H1 (cell line): ENCODE data around the gene CUX1. TPM values are rescaled to one million over a fixed set of nuclear protein-coding genes. Genes with fewer than 3 reads are reported as not detected.

ENCODE experiments used
- CTCF ChIA-PET: fragments of 300-600 bp; sonication (Branson Sonifier 250); formaldehyde crosslinking; loops from one replicate; lab custom pipeline; 2021; ENCODE audit not compliant: partially characterized antibody; lab: Charles Lee
- POLR2A ChIA-PET: fragments of 300-600 bp; sonication (Branson Sonifier 250); formaldehyde crosslinking; loops from one replicate; lab custom pipeline; 2021; ENCODE audit warnings: inconsistent platforms; ENCODE audit not compliant: partially characterized antibody; lab: Charles Lee
- DNase-seq, 2 experiments: peaks; one replicate each; pipeline versions ENCODE4 v3.0.0 to v3.0.0-alpha.2; 2010 to 2022; ENCODE audit warnings: low spot score in 2 of 2, low read depth in 1 of 2, mixed read lengths in 1 of 2
- FAIRE-seq: peaks from 2 replicates; lab custom pipeline; 2011; peaks lifted over from hg19 to GRCh38; lab: Jason Lieb, UNC
- H2AFZ ChIP-seq: 2 replicates; pipeline ENCODE4 v1.8.1; 2012; ENCODE audit warnings: low read length, inconsistent platforms
- H2AK5ac ChIP-seq: 2 replicates; pipeline ENCODE4 v1.6.1; 2013; ENCODE audit warnings: low read depth, low read length
- H2BK120ac ChIP-seq: replicated peaks from 2 replicates; pipeline ENCODE3; 2013; ENCODE audit warnings: low read depth, low read length, inconsistent platforms
- H2BK12ac ChIP-seq: 2 replicates; pipeline ENCODE4 v1.6.1; 2013; ENCODE audit warnings: low read depth, low read length
- H2BK15ac ChIP-seq: 2 replicates; pipeline ENCODE4 v1.6.1; 2013; ENCODE audit warnings: low read length
- H2BK20ac ChIP-seq: 2 replicates; pipeline ENCODE4 v1.6.1; 2013; ENCODE audit warnings: low read length
- H2BK5ac ChIP-seq: 2 replicates; pipeline ENCODE4 v1.6.1; 2013; ENCODE audit warnings: low read depth, low read length
- H3K14ac ChIP-seq: 2 replicates; pipeline ENCODE4 v1.6.1; 2013; ENCODE audit warnings: inconsistent platforms; ENCODE audit not compliant: insufficient read length
- H3K18ac ChIP-seq: 2 replicates; pipeline ENCODE4 v1.6.1; 2013; ENCODE audit warnings: low read length; ENCODE audit errors: extremely low read depth
- H3K23ac ChIP-seq: 2 replicates; pipeline ENCODE4 v1.6.1; 2013; ENCODE audit warnings: inconsistent platforms; ENCODE audit not compliant: insufficient read length
- H3K23me2 ChIP-seq: 2 replicates; pipeline ENCODE4 v1.6.1; 2013; ENCODE audit warnings: low read depth, low read length
- H3K27ac ChIP-seq: 2 replicates; pipeline ENCODE4 v1.6.1; 2011; ENCODE audit warnings: low read depth, low read length, inconsistent platforms
- H3K27me3 ChIP-seq, 4 experiments: replicated peaks in 1 of 4; 1 replicate in 1 of 4; 2 replicates in 3 of 4; pipeline versions ENCODE4 v1.6.1 to v1.8.1; 2011 to 2013; ENCODE audit warnings: low read length in 3 of 4, mild to moderate bottlenecking in 3 of 4, inconsistent platforms in 2 of 4, mixed read lengths in 2 of 4, moderate library complexity in 1 of 4; ENCODE audit not compliant: control insufficient read depth in 3 of 4, insufficient read depth in 3 of 4; ENCODE audit errors: extremely low read depth in 1 of 4
- H3K36me3 ChIP-seq, 4 experiments: 2 replicates each; pipeline versions ENCODE4 v1.6.1 to v1.8.1; 2011 to 2013; ENCODE audit warnings: mild to moderate bottlenecking in 4 of 4, low read length in 3 of 4, moderate library complexity in 2 of 4, control low read depth in 1 of 4, inconsistent platforms in 1 of 4; ENCODE audit not compliant: insufficient read depth in 4 of 4, control insufficient read depth in 2 of 4
- H3K4ac ChIP-seq: replicated peaks from 2 replicates; pipeline ENCODE3; 2013; ENCODE audit warnings: low read length, low read depth, mixed read lengths, inconsistent platforms; ENCODE audit not compliant: insufficient read length
- H3K4me1 ChIP-seq, 4 experiments: replicated peaks in 1 of 4; 1 replicate in 1 of 4; 2 replicates in 3 of 4; pipeline versions ENCODE4 v1.6.1 to v1.8.1; 2011 to 2013; ENCODE audit warnings: low read length in 3 of 4, inconsistent platforms in 2 of 4, mixed read lengths in 1 of 4; ENCODE audit not compliant: insufficient read depth in 4 of 4, control insufficient read depth in 3 of 4
- H3K4me2 ChIP-seq, 2 experiments: 2 replicates each; pipeline versions ENCODE4 v1.6.1 to v1.8.1; 2011 to 2013; ENCODE audit warnings: low read depth in 2 of 2, low read length in 2 of 2, control low read depth in 1 of 2, inconsistent platforms in 1 of 2, mild to moderate bottlenecking in 1 of 2; ENCODE audit not compliant: insufficient read depth in 1 of 2
- H3K4me3 ChIP-seq, 4 experiments: fragments of 200-600, 300-600 bp in 1 of 4; sonication (generic), shearing (Covaris generic), sonication (Bioruptor Twin) in 1 of 4; 2 replicates each; pipeline versions ENCODE4 v1.5.1 to v1.8.1; 2011 to 2016; ENCODE audit warnings: low read length in 4 of 4, low read depth in 3 of 4, control low read depth in 2 of 4, inconsistent platforms in 2 of 4, mild to moderate bottlenecking in 2 of 4, mixed read lengths in 1 of 4, moderate library complexity in 1 of 4; ENCODE audit not compliant: insufficient read depth in 2 of 4; ENCODE audit errors: extremely low read depth in 1 of 4
- H3K56ac ChIP-seq: replicated peaks from 2 replicates; pipeline ENCODE3; 2013; ENCODE audit warnings: low read depth, mild to moderate bottlenecking, mixed read lengths, low read length, inconsistent platforms; ENCODE audit not compliant: insufficient read length
- H3K79me1 ChIP-seq: 2 replicates; pipeline ENCODE4 v1.6.1; 2013; ENCODE audit warnings: low read depth, low read length, control low read depth
- H3K79me2 ChIP-seq, 2 experiments: 2 replicates each; pipeline versions ENCODE4 v1.6.1 to v1.8.1; 2012 to 2013; ENCODE audit warnings: low read length in 2 of 2, mild to moderate bottlenecking in 2 of 2, inconsistent platforms in 1 of 2; ENCODE audit not compliant: insufficient read depth in 2 of 2, control insufficient read depth in 1 of 2
- H3K9ac ChIP-seq, 4 experiments: replicated peaks in 1 of 4; 1 replicate in 1 of 4; 2 replicates in 3 of 4; pipeline versions ENCODE4 v1.6.1 to v1.8.1; 2011 to 2013; ENCODE audit warnings: low read depth in 3 of 4, low read length in 3 of 4, control low read depth in 2 of 4, mild to moderate bottlenecking in 2 of 4, moderate library complexity in 2 of 4, inconsistent platforms in 1 of 4; ENCODE audit errors: extremely low read depth in 1 of 4
- H3K9me3 ChIP-seq, 2 experiments: 2 replicates each; pipeline versions ENCODE4 v1.6.1 to v1.8.1; 2012 to 2013; ENCODE audit warnings: mild to moderate bottlenecking in 2 of 2, moderate library complexity in 2 of 2, control low read depth in 1 of 2, inconsistent platforms in 1 of 2, low read depth in 1 of 2, low read length in 1 of 2, mixed read lengths in 1 of 2; ENCODE audit not compliant: insufficient read depth in 2 of 2
- H4K20me1 ChIP-seq, 2 experiments: replicated peaks in 1 of 2; 2 replicates each; pipeline versions ENCODE3 to v1.8.1; 2011 to 2013; ENCODE audit warnings: inconsistent platforms in 2 of 2, low read length in 2 of 2, mild to moderate bottlenecking in 1 of 2; ENCODE audit not compliant: insufficient read depth in 2 of 2, control insufficient read depth in 1 of 2
- H4K5ac ChIP-seq: 2 replicates; pipeline ENCODE4 v1.6.1; 2013; ENCODE audit warnings: low read length, low read depth, mixed read lengths, inconsistent platforms; ENCODE audit not compliant: insufficient read length
- H4K8ac ChIP-seq: 2 replicates; pipeline ENCODE4 v1.8.0; 2013; ENCODE audit warnings: mild to moderate bottlenecking, moderate library complexity, low read length, inconsistent platforms; ENCODE audit not compliant: insufficient read depth; ENCODE audit errors: extremely low read depth
- H4K91ac ChIP-seq: replicated peaks from 2 replicates; pipeline ENCODE3; 2013; ENCODE audit warnings: low read length, mixed read lengths, inconsistent platforms; ENCODE audit not compliant: insufficient read length
- CHD1 ChIP-seq: IDR thresholded peaks from 2 replicates; pipeline ENCODE4 v1.6.1; 2012; ENCODE audit warnings: low read depth, low read length, improper control_type of control experiment
- CTBP2 ChIP-seq: IDR thresholded peaks from 2 replicates; pipeline ENCODE4 v1.7.0; 2011; ENCODE audit warnings: borderline replicate concordance, mild to moderate bottlenecking, moderate library complexity, mixed read lengths, low read length; ENCODE audit not compliant: insufficient read depth, insufficient read length
- EGR1 ChIP-seq: IDR thresholded peaks from 2 replicates; pipeline ENCODE4 v1.6.1; 2011; ENCODE audit warnings: low read depth, low read length, borderline replicate concordance
- EZH2 ChIP-seq: fragments of 200-600 bp; sonication (generic); IDR thresholded peaks from 2 replicates; pipeline ENCODE4 v1.7.1; 2012; ENCODE audit warnings: low read depth, mild to moderate bottlenecking, moderate library complexity, low read length, inconsistent platforms; ENCODE audit not compliant: severe bottlenecking
- FOSL1 ChIP-seq: IDR thresholded peaks from 2 replicates; pipeline ENCODE4 v1.6.1; 2011; ENCODE audit warnings: mild to moderate bottlenecking, low read depth, low read length, moderate library complexity; ENCODE audit not compliant: insufficient read depth
- HDAC6 ChIP-seq: IDR thresholded peaks from one replicate; pipeline ENCODE4 v1.7.1; 2012; ENCODE audit warnings: low read depth, mild to moderate bottlenecking, inconsistent platforms, low read length, moderate library complexity
- JUND ChIP-seq: IDR thresholded peaks from 2 replicates; pipeline ENCODE4 v1.6.1; 2011; ENCODE audit warnings: mild to moderate bottlenecking, improper control_type of control experiment, low read length
- KDM4A ChIP-seq: IDR thresholded peaks from one replicate; pipeline ENCODE4 v1.7.1; 2012; ENCODE audit warnings: low read depth, mild to moderate bottlenecking, moderate library complexity, low read length, inconsistent platforms; ENCODE audit not compliant: severe bottlenecking
- PHF8 ChIP-seq: fragments of 200-600 bp; sonication (generic); conservative IDR thresholded peaks from 2 replicates; pipeline ENCODE4 v1.7.1; 2012; ENCODE audit warnings: low read depth, mild to moderate bottlenecking, inconsistent platforms, low read length, moderate library complexity
- POLR2AphosphoS5 ChIP-seq: IDR thresholded peaks from 2 replicates; pipeline ENCODE4 v1.6.1; 2011; ENCODE audit warnings: low read depth, low read length
- RAD21 ChIP-seq, 2 experiments: IDR thresholded peaks in 1 of 2; conservative IDR thresholded peaks in 1 of 2; 2 replicates each; pipeline ENCODE4 v1.6.1; 2011; ENCODE audit warnings: low read depth in 2 of 2, low read length in 2 of 2, improper control_type of control experiment in 1 of 2, inconsistent platforms in 1 of 2, mild to moderate bottlenecking in 1 of 2, moderate library complexity in 1 of 2
- RXRA ChIP-seq: IDR thresholded peaks from 2 replicates; pipeline ENCODE4 v1.6.1; 2011; ENCODE audit warnings: low read depth, mild to moderate bottlenecking, low read length, moderate library complexity; ENCODE audit not compliant: insufficient read depth
- SUZ12 ChIP-seq: fragments of 200-600 bp; sonication (generic); IDR thresholded peaks from 2 replicates; pipeline ENCODE4 v1.6.1; 2012; ENCODE audit warnings: mild to moderate bottlenecking, inconsistent platforms, low read length, moderate library complexity, mixed read lengths
- YY1 ChIP-seq: IDR thresholded peaks from 2 replicates; pipeline ENCODE4 v1.6.1; 2011; ENCODE audit warnings: low read depth, mild to moderate bottlenecking, low read length
- WGBS, 2 experiments: shearing (Covaris generic) in 1 of 2; methylation state at CpG; one replicate each; pipeline versions ENCODE4 v1.1.6 to v1.1.7; 2013 to 2015; ENCODE audit warnings: low lambda C conversion rate in 2 of 2, mixed read lengths in 2 of 2, inconsistent platforms in 1 of 2, low coverage in 1 of 2, missing lambda C conversion rate in 1 of 2; ENCODE audit not compliant: insufficient replicate concordance in 2 of 2, insufficient coverage in 1 of 2, insufficient read length in 1 of 2; ENCODE audit errors: extremely low coverage in 1 of 2, missing lambda C conversion rate in 1 of 2; 5-methylcytosine and 5-hydroxymethylcytosine counted together
- polyA plus RNA-seq, 7 experiments: library from polyadenylated mRNA; depleted of rRNA in 3 of 7; stranded (reverse) in 5 of 7; unstranded in 2 of 7; fragments of >200 nt in 5 of 7; fragments of 200-250 nt in 2 of 7; gene quantifications; 1 replicate in 5 of 7; 2 replicates in 1 of 7; 4 replicates in 1 of 7; pipeline versions ENCODE4 v1.2.1 to v1.2.3, GENCODE V29; 2011 to 2013; ENCODE audit warnings: missing spikeins in 2 of 7, mixed read lengths in 2 of 7
- total RNA-seq: library from RNA; stranded (reverse); fragmentation: NEBNext Ultra II Directional; extraction: Animal tissue kit (Norgen Biotek cat#: 25700); gene quantifications from 2 replicates; pipeline ENCODE4 v1.2.1, GENCODE V29; 2021

Gene CUX1
- total and polyA plus RNA-seq, 2 of the 8 experiments (the other 6 are each of a cell fraction or from before 2014, with no cell fraction given) = 21.6 to 65.9 TPM

DNA sequence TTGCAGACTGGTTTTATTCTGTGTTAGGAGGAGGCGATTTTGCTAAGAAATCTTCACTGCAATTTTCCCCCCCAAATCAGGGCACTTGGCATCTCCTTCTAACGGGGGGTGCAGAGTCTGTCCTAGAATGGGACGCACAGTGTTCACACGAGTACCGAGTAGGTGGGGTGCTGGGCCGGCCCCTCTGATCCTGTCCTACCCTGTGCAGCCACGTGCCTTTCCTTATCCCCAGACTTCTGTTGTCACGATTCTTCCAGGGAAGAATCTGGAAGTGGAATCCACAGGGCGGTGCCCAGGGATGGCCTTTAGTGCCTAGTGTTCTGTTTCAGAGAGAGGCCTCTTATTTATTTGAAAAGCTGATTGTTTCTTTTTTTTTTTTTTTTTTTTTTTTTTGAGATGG, 16.4 kb downstream of the CUX1 start:
- no peak overlapping the region for H3K23ac ChIP-seq
- no peak overlapping the region for H2BK15ac ChIP-seq
- H3K23me2 ChIP-seq = no peaks in the 10 kb centered on the region
- H2BK5ac ChIP-seq = no peak overlapping the region
- no peak overlapping the region for H2AFZ ChIP-seq
- no peak overlapping the region for H3K9ac ChIP-seq
- H3K18ac ChIP-seq = no peak overlapping the region
- no peak overlapping the region for H4K8ac ChIP-seq
- no peak overlapping the region for H3K4me2 ChIP-seq
- H3K36me3 ChIP-seq = no peaks in the 10 kb centered on the region; a peak in 1 of 8 replicates
- peaks cover 24% of the 10 kb centered on the region for H3K79me1 ChIP-seq
- H3K27me3 ChIP-seq = no peaks in the 10 kb centered on the region
- H3K4me3 ChIP-seq = no peak overlapping the region
- no peaks in the 10 kb centered on the region for H3K9me3 ChIP-seq
- H4K5ac ChIP-seq = no peak overlapping the region
- no peak overlapping the region for H2BK12ac ChIP-seq
- DNase-seq (no peak), FAIRE-seq (no peak)
- WGBS, 2 experiments = 95% methylated on average over 9 of the region's 9 CpGs; no CpG with 5 or more reads in 1 of the 2 experiments
- no peak overlapping the region for H3K27ac ChIP-seq
- CTCF ChIA-PET = interaction anchor here (0.6 to 1.7 kb wide), 5 partner anchors 8 to 394 kb away, joined by 3 to 4 read pairs (median 3); no protein-coding TSS in a partner anchor
- no peak overlapping the region for H2BK20ac ChIP-seq
- no peak overlapping the region for H2AK5ac ChIP-seq
- no peak overlapping the region for H3K4ac ChIP-seq
- peaks cover 52 to 98% of the 10 kb centered on the region in 2 experiments for H3K79me2 ChIP-seq
- POLR2A ChIA-PET = interaction anchor here (1.1 kb wide), 1 partner anchor 8 kb away, joined by 4 read pairs; no protein-coding TSS in a partner anchor
- no peak overlapping the region for H2BK120ac ChIP-seq
- peaks cover 29 to 36% of the 10 kb centered on the region in 2 experiments for H4K20me1 ChIP-seq
- H3K14ac ChIP-seq = no peak overlapping the region
- no peak overlapping the region for H3K56ac ChIP-seq
- peaks cover 0 to 7% (median 0%) of the 10 kb centered on the region in 4 experiments; a peak in 4 of 7 replicates for H3K4me1 ChIP-seq
- H4K91ac ChIP-seq = no peak overlapping the region
- TF ChIP-seq PHF8 = no peak
- TF ChIP-seq CTBP2 = no peak
- no peak for TF ChIP-seq FOSL1
- TF ChIP-seq CHD1 = no peak
- TF ChIP-seq RXRA = no peak
- TF ChIP-seq JUND = no peak
- TF ChIP-seq HDAC6 = no peak
- TF ChIP-seq YY1 = no peak
- no peak for TF ChIP-seq EGR1
- TF ChIP-seq RAD21 (IDR thresholded peaks at IDR 0.05 in 1 of 2, conservative IDR thresholded peaks at IDR 0.05 in 1 of 2; ENCODE audit: low read depth in 2 of 2, low read length in 2 of 2) = no peak
- TF ChIP-seq KDM4A = no peak
- no peak for TF ChIP-seq SUZ12
- TF ChIP-seq EZH2 = no peak
- no peak for TF ChIP-seq POLR2AphosphoS5
